Activated CD8-positive, alpha-beta memory T cell treated with anti-CD3 and anti-CD28 coated beads, Interleukin-2, amount 50 U/mL, for 24 hours (primary cell): ENCODE measurements around the gene EGLN3.

ENCODE experiments used
- DNase-seq: peaks from one replicate; pipeline ENCODE4 v3.0.0-alpha.2; 2020; ENCODE audit errors: extremely low read depth

The EGLN3 gene

GRCh38 chr14:33962016-33962415, 11.1 kb upstream of the EGLN3 start:
- DNase-seq: no peak

DNA sequence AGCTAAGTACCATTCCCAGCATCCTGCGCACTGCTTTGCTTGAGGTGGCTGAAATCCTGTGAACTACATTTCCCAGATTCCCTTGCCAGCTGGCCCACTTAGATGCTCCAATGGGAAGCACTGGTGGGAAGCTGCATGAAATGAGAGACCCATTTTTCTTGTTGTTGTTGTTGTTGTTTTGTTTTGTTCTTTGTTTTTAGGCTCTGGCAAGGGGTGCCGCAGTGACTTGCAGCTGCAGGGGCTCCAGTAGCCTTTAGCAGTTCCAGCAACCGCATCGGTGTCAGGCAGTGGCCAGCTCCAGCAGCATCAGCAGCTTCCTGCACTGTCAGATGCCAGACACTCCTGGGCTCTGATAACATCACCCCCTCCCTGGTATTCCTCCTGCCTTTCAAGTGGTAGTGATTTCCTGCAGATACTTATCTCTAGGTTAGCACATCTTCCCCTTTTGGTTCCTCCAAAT, 8.8 kb upstream of the EGLN3 start:
- no peak for DNase-seq

GRCh38 chr14:33958605-33959226, 7.8 kb upstream of the EGLN3 start:
- no peak for DNase-seq

DNA sequence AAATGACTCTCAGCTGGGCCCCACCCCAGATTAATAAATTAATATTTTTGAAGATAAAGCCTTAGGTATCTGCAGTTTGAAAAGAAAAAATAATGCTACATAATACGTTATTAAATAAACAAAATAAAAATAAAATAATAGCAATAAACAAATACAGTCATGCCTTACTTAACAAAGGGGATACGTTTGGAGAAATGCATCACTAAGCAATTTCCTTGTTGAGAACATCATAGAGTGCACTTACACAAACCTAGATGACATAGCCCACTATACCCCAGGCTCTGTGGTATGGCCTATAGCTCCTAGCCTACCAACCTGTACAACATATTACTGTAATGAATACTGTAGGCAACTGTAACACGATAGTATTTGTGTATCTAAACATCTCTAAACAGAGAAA, 7.1 kb upstream of the EGLN3 start:
- DNase-seq: no peak

GRCh38 chr14:33957299-33957698, 6.4 kb upstream of the EGLN3 start:
- no peak for DNase-seq

DNA sequence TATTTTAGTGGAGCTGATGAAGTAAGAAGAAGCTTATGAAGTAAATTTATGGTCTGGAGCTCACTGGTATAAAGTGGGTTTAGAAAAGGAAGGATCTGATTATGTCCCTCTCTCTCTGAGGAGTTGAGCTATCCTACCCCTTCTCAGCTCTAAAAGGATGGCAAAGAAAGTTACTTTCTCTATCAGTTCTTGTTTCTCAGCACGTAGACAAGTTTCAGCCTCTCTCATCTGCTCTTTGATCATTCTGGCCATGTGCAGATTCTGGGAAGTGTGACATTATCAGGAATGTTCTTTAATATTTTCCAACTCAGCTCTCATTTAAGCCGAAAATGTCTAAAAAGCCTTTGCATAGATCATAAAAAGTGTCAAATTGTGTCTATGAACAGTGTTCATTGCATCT, 5.8 kb upstream of the EGLN3 start:
- no peak for DNase-seq

DNA sequence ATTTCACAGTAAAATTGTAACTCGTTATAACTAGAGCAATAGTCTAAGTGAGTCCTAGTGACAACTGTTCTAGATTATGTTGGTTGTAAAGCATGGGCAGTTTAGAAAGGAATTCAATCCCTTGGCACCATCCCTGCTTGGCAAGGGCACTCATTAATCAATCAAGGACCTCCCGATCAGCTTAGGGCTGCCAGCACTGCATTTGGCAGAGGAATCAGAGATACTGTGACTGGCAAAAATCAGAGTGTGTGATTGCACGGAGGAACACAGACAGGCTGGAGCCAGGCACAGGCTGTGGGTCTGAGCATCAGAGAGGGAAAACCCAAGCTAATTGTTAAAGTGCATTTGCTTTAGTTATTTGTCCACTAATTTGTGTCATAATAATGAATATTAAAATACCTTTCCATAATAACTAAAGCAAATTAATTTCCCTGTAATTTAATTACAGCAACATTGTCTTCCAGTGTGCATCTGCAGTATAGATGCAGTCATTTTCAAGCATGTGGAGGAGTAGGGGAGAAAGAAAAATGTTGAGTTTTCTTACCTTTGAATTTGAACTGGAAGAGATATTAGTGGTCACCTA, 3.2 kb upstream of the EGLN3 start:
- DNase-seq: no peak

GRCh38 chr14:33952541-33952940, 1.7 kb upstream of the EGLN3 start:
- no peak for DNase-seq

DNA sequence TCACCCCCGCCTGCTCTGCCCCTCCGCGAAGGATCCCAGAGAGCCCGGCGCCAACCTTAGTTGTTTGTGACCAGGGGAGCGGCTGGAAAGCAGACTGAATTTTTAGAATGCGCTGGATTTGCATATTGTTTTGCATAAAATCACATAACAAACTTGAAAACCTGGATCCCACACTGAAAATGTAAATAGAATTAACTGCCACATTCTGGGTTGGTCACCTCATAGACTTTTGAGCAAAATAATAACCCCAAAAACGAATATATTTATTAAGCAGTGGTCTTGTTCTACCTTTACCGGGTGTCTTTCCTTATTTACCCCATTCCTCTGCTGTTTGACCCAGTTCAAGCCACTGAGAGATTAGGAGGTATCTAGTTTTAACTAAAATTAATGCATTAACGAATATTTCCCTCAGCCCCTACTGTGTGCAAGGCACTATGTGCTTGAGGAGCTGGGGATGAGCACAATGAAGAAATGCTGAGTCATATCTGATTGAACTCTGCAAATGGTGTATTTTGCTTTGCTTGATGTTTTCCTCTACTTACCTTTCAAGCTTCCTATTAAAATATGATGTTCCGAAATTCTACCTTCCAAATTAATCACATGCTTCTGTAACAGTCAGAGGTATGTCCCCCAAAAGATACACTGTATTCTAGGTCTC, 438 bp upstream of the EGLN3 start:
- DNase-seq: no peak

DNA sequence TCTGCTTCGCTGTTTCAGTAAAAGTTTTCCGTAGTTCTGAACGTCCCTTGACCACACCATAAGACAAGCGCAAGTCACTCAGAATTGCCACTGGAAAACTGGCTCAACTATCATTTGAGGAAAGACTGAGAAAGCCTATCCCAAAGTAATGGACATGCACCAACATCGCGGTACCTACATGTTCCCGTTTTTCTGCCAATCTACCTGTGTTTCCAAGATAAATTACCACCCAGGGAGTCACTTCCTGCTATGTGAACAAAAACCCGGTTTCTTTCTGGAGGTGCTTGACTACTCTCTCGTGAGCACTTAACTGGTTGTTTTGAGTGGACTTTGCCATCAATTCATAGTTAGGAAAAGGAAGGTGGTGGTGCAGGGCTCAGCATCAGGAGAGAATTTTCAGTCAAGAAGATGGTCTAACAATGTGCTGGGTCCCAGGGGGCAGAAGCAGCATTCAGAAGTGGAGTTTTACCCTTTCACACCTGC, 1.4 kb downstream of the EGLN3 start:
- no peak for DNase-seq

GRCh38 chr14:33948869-33949408, 1.9 kb downstream of the EGLN3 start:
- DNase-seq: no peak

GRCh38 chr14:33948145-33948868, 2.6 kb downstream of the EGLN3 start:
- DNase-seq: no peak

DNA sequence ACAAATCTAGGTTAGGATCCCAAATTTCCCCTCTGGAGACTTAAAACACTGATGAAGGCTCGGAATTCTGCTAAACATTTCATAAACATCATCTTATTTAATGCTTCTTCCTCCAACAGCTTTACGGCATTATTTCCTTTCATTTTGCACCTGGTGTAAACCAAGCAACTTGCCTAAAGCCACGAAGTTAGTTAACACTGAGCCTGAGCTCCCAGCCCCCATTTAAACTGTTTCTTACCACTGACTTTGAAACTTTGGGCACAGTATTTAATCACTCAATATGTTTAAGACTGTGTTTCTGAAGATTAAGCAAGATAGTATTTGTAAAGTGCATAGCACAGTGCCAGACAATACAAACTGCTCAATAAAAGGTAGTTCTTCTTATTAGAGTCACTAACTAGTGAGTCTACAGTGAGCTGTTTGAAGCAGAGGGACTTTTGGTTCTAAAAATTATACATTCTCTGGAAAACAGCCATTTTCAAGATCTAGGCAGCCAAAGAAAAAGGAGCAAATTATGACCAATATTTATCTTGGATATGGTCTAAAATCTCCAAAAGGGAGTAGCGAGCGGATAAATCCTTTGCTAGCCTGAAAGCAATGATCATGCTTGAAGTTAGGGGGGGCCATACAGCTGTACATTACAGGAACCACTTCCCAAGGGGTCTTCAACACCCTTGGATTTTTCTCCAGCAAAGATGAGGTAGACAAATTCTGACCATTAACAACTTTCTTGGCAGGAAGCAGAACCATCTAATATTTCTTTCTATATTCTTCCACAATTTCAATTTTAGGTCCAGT, 4.0 kb downstream of the EGLN3 start:
- no peak for DNase-seq

- DNase-seq: no peak
These were observed 5.4 kb downstream of the EGLN3 start for GRCh38 chr14:33945210-33946088.

GRCh38 chr14:33943096-33943883, 7.6 kb downstream of the EGLN3 start:
- no peak for DNase-seq

GRCh38 chr14:33941718-33942117, 9.2 kb downstream of the EGLN3 start:
- DNase-seq: no peak

- DNase-seq: no peak
These were observed 10.3 kb downstream of the EGLN3 start for GRCh38 chr14:33940561-33941011.

DNA sequence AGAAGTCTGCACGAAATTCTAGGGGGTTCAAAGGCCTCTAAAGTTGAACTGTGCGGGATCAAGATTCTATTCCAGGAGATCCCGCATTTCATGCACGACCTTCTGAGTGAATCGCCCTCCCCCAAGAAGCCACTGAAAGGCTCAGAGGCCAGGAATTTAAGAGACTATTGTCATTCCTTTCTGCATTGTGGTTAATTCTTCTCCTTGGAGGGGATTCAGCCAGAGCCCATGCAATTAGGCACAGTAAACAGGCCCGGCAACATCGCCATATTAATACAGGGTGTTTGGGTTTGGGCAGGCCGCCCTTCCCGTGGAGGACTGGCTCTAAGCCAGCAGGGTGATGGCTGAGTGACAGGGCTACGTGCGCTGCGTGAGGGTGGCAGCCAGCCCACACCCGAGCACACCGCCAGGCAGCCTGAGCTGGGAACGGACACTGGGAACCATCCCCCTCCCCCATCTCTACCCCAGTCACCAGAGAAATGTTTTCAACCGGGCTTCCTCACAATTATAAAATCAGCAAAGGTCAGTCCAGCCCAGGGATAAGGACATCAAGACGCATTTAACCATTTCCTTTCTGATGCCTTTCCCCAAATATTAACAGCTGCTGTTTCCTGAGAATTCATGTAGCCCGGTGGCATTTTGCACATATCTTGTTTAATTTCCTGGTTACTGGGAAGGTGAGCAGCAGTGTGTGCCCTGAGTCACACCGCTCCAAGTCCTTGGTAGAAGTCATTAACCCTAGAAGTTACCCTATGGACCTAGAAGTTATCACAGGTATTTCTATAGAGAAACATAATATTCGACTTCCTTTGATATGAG, 12.5 kb downstream of the EGLN3 start:
- no peak for DNase-seq

DNA sequence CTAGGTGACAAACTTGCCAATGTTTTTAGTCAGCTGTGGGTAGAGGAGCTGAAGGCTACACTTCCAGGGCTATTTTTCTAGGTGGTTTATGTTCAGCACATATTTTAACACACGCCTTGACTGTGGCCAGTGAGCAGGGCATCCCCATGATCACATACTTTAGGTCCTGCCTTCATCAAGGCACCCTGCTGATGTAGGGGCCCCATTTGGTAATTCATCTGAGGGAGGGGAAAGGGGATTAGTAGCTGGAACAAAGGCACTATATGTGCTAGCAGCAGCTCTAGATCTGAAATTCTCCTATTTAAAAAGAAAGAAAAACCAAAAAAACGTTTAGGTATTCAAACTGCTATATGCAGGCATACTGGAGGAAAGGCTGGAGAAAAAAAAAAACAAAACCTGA, 14.5 kb downstream of the EGLN3 start:
- DNase-seq: no peak
